K562 (cell line): ENCODE measurements around the gene FGF11. TPM values are rescaled to one million over a fixed set of nuclear protein-coding genes. Genes with fewer than 3 reads are reported as not detected.
A peak's percentile ranks its signal among the peaks of the same experiment; 100 is the strongest.

Experiments
- ATAC-seq: fragments of 200-7000 bp; cut with Tn5 transposase; 3 replicates; pipeline ENCODE4 v1.9.1; 2020; ENCODE audit warnings: moderate library complexity
- BruUV-seq: library from RNA; stranded (reverse); fragments of 400-500 nt; replicated peaks from 2 replicates; lab custom pipeline; 2021; lab: Mats Ljungman, UMichigan
- CTCF ChIA-PET: fragments of 300-600 bp; formaldehyde crosslinking; extraction: SDS; loops from one replicate; lab custom pipeline; 2021; ENCODE audit warnings: low intra/inter-chr PET ratio; lab: Yijun Ruan, JAX
- POLR2A ChIA-PET: fragments of 300-600, 350-650 bp; sonication (Branson Sonifier 250); formaldehyde crosslinking; extraction: SDS; loops from one replicate; lab custom pipeline; 2021; ENCODE audit warnings: antibody characterized with exemption, inconsistent platforms; lab: Yijun Ruan, JAX
- DNase-seq, 4 experiments: peaks; one replicate each; pipeline versions ENCODE4 v3.0.0 to v3.0.0-alpha.2; 2011 to 2018; ENCODE audit warnings: low spot score in 3 of 4, mixed read lengths in 3 of 4; ENCODE audit errors: extremely low read depth in 1 of 4
- FAIRE-seq: peaks from 2 replicates; lab custom pipeline; 2011; peaks lifted over from hg19 to GRCh38; lab: Jason Lieb, UNC
- H2AFZ ChIP-seq: 2 replicates; pipeline ENCODE4 v1.6.0; 2011; ENCODE audit warnings: low read depth, low read length, control low read depth, inconsistent platforms
- H3K27ac ChIP-seq: fragments of 200-600 bp; 3 replicates; pipeline ENCODE4 v1.8.0; 2011; ENCODE audit warnings: low read depth, mild to moderate bottlenecking, control low read depth, inconsistent platforms, low read length, moderate library complexity, mixed read lengths; ENCODE audit errors: extremely low read depth
- H3K27me3 ChIP-seq, 2 experiments: fragments of 300-600 bp in 1 of 2; 2 replicates in 1 of 2; 3 replicates in 1 of 2; pipeline versions ENCODE4 v1.6.0 to v1.8.0; 2011; ENCODE audit warnings: inconsistent platforms in 2 of 2, low read length in 2 of 2, mild to moderate bottlenecking in 1 of 2, mixed read lengths in 1 of 2, moderate library complexity in 1 of 2; ENCODE audit not compliant: control insufficient read depth in 2 of 2, insufficient read depth in 2 of 2
- H3K36me3 ChIP-seq: fragments of 300-600 bp; 3 replicates; pipeline ENCODE4 v1.8.0; 2011; ENCODE audit warnings: mild to moderate bottlenecking, low read length, inconsistent platforms; ENCODE audit not compliant: control insufficient read depth, insufficient read depth
- H3K4me1 ChIP-seq, 2 experiments: fragments of 200-600 bp in 1 of 2; replicated peaks in 1 of 2; 2 replicates in 1 of 2; 3 replicates in 1 of 2; pipeline versions ENCODE4 v1.5.1 to v1.8.0; 2011; ENCODE audit warnings: inconsistent platforms in 2 of 2, low read length in 2 of 2, mild to moderate bottlenecking in 1 of 2, mixed read lengths in 1 of 2, moderate library complexity in 1 of 2; ENCODE audit not compliant: control insufficient read depth in 2 of 2, insufficient read depth in 2 of 2
- H3K4me2 ChIP-seq: 2 replicates; pipeline ENCODE4 v1.6.1; 2011; ENCODE audit warnings: low read length, control low read depth, inconsistent platforms, mixed read lengths; ENCODE audit not compliant: insufficient read depth
- H3K4me3 ChIP-seq: fragments of 200-600 bp; sonication (generic), shearing (Covaris generic); 2 replicates; pipeline ENCODE4 v1.5.1; 2016; ENCODE audit warnings: control low read depth, inconsistent platforms
- H3K79me2 ChIP-seq: fragments of 200-600 bp; 3 replicates; pipeline ENCODE4 v1.8.0; 2011; ENCODE audit warnings: low read length, inconsistent platforms; ENCODE audit not compliant: control insufficient read depth, insufficient read depth
- H3K9ac ChIP-seq, 2 experiments: 2 replicates each; pipeline versions ENCODE4 v1.6.0 to v1.6.1; 2011; ENCODE audit warnings: low read depth in 2 of 2, low read length in 2 of 2, control low read depth in 1 of 2, inconsistent platforms in 1 of 2, mild to moderate bottlenecking in 1 of 2, mixed read lengths in 1 of 2; ENCODE audit not compliant: insufficient read depth in 1 of 2
- H3K9me1 ChIP-seq: one replicate; pipeline ENCODE4 v1.6.0; 2011; ENCODE audit warnings: inconsistent platforms, mild to moderate bottlenecking, low read length, moderate library complexity; ENCODE audit not compliant: control insufficient read depth, insufficient read depth
- H3K9me3 ChIP-seq: replicated peaks from 2 replicates; pipeline ENCODE4 v1.5.1; 2011; ENCODE audit warnings: low read depth, low read length, inconsistent platforms; ENCODE audit not compliant: control insufficient read depth, insufficient read depth
- H4K20me1 ChIP-seq: replicated peaks from 2 replicates; pipeline ENCODE4 v1.6.1; 2011; ENCODE audit warnings: low read length, inconsistent platforms, mixed read lengths; ENCODE audit not compliant: control insufficient read depth, insufficient read depth
- BHLHE40 ChIP-seq: IDR thresholded peaks from 2 replicates; pipeline ENCODE4 v1.6.1; 2011; ENCODE audit warnings: low read length, improper control_type of control experiment
- GABPB1 ChIP-seq: sonication (generic); formaldehyde crosslinking; IDR thresholded peaks from 2 replicates; pipeline ENCODE4 v1.8.0; 2022; ENCODE audit warnings: mild to moderate bottlenecking, missing genetic modification reagents
- JUND ChIP-seq, 2 experiments: IDR thresholded peaks; 2 replicates in 1 of 2; 3 replicates in 1 of 2; pipeline ENCODE4 v1.6.1; 2011; ENCODE audit warnings: borderline replicate concordance in 2 of 2, low read depth in 2 of 2, low read length in 2 of 2, improper control_type of control experiment in 1 of 2, missing biosample characterization in 1 of 2, missing genetic modification characterization in 1 of 2, missing genetic modification reagents in 1 of 2
- MEF2A ChIP-seq: IDR thresholded peaks from 2 replicates; pipeline ENCODE4 v1.6.1; 2011; ENCODE audit warnings: low read depth, mild to moderate bottlenecking, low read length, moderate library complexity; ENCODE audit not compliant: control insufficient read depth
- NCOR1 ChIP-seq: fragments of 450-650 bp; IDR thresholded peaks from 2 replicates; pipeline ENCODE4 v1.6.1; 2016; ENCODE audit warnings: mild to moderate bottlenecking, moderate library complexity
- PHF8 ChIP-seq: fragments of 200-600 bp; sonication (generic); IDR thresholded peaks from 2 replicates; pipeline ENCODE4 v1.6.1; 2012; ENCODE audit warnings: mixed run types, mild to moderate bottlenecking, inconsistent platforms, low read length, moderate library complexity, borderline replicate concordance
- POLR2A ChIP-seq: fragments of 450-650 bp; conservative IDR thresholded peaks from 2 replicates; pipeline ENCODE4 v1.6.1; 2016
- SETDB1 ChIP-seq: IDR thresholded peaks from one replicate; pipeline ENCODE4 v1.6.1; 2012; ENCODE audit warnings: low read length, control low read depth, inconsistent platforms
- SRSF9 ChIP-seq: fragments of 200-400 bp; formaldehyde crosslinking; IDR thresholded peaks from 2 replicates; pipeline ENCODE4 v1.6.1; 2017; ENCODE audit warnings: low read depth, low read length, borderline replicate concordance
- STAG1 ChIP-seq: sonication (generic); formaldehyde crosslinking; IDR thresholded peaks from 2 replicates; pipeline ENCODE4 v1.5.0; 2020; ENCODE audit warnings: missing genetic modification reagents, borderline replicate concordance
- ZNF121 ChIP-seq: sonication (generic); formaldehyde crosslinking; conservative IDR thresholded peaks from 2 replicates; pipeline ENCODE4 v1.8.0; 2022; ENCODE audit warnings: missing genetic modification reagents
- ZNF707 ChIP-seq: fragments of 250-450 bp; sonication (Bioruptor Pico); conservative IDR thresholded peaks from 2 replicates; pipeline ENCODE4 v1.8.0; 2022; ENCODE audit warnings: inconsistent platforms, mild to moderate bottlenecking, moderate library complexity
- WGBS: fragments of 100-300 bp; shearing (Covaris generic); methylation state at CpG from one replicate; pipeline ENCODE4 v1.1.6; 2016; ENCODE audit warnings: low coverage, mixed read lengths; ENCODE audit not compliant: insufficient coverage; ENCODE audit errors: missing lambda C conversion rate; 5-methylcytosine and 5-hydroxymethylcytosine counted together
- in situ Hi-C: fragments of 300-500 bp; cut with MboI; formaldehyde crosslinking; loops from 4 replicates; pipeline ENCODE4 v1.15.0; 2018; ENCODE audit warnings: inconsistent platforms, mixed read lengths
- intact Hi-C: fragments of 100-400 bp; cut with micrococcal nuclease; formaldehyde crosslinking; loops from 2 replicates; pipeline ENCODE4 v1.14.2; 2022
- polyA plus RNA-seq, 8 experiments: library from polyadenylated mRNA; depleted of rRNA in 4 of 8; stranded (reverse) in 5 of 8; unstranded in 3 of 8; fragments of >200 nt; fragmentation: Nextera tagmentation in 2 of 8; fragmentation: Illumina TruSeq in 1 of 8; extraction: Ambion mirVana in 2 of 8; extraction: Trizol in 1 of 8; gene quantifications; 2 replicates each; pipeline versions ENCODE4 v1.2.1 to v1.2.3, GENCODE V29; 2011 to 2014; ENCODE audit warnings: inconsistent platforms in 1 of 8, missing spikeins in 1 of 8
- total RNA-seq, 7 experiments: library from RNA; depleted of rRNA in 6 of 7; stranded (reverse); fragments of >200 nt in 6 of 7; fragmentation: Illumina TruSeq in 2 of 7; extraction: Trizol in 2 of 7; gene quantifications; 2 replicates each; pipeline versions ENCODE4 v1.2.1 to v1.2.3, GENCODE V29; 2011 to 2021; ENCODE audit warnings: low replicate concordance in 1 of 7
- TF ChIP-seq, protein P1 (sequence below): fragments of 450-650 bp; formaldehyde crosslinking; IDR thresholded peaks from 2 replicates; pipeline ENCODE4 v1.4.0; 2020; ENCODE audit warnings: mild to moderate bottlenecking, moderate library complexity
- TF ChIP-seq, protein P2 (sequence below), 3 experiments: fragments of 200-800 bp in 1 of 3; sonication (Bioruptor generic) in 1 of 3; sonication (generic) in 1 of 3; formaldehyde crosslinking in 1 of 3; IDR thresholded peaks; 2 replicates each; pipeline versions ENCODE4 v1.6.1 to v1.8.0; 2016 to 2022; ENCODE audit warnings: mild to moderate bottlenecking in 2 of 3, missing compliant biosample characterization in 2 of 3, missing genetic modification characterization in 2 of 3, missing genetic modification reagents in 1 of 3

The FGF11 gene
- total and polyA plus RNA-seq, 9 of the 15 experiments (the other 6 are each of a cell fraction or from before 2014, with no cell fraction given): 1.2 to 7.5 (median 3.0) TPM

DNA sequence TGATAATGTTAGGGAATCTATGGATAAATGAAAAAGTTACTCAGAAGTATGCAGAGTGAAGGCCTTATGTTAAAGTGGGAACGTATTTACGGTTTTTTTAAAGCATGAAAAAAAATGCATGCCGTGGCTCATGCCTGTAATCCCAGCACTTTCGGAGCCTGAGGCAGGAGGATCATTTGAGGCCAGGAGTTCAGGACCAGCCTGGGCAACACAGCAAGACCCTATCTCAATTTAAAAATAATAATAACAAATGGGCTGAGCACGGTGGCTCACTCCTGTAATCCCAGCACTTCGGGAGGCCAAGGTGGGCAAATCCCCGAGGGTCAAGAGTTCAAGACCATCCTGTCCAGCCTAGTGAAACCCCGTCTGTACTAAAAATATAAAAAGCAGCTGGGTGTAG, 50.8 kb downstream of the FGF11 start:
- in situ Hi-C loops (no loop called here), intact Hi-C loops (no loop called here)
- Histone ChIP-seq H3K36me3 (peaks cover 68% of the 10 kb centered on the region; the same call in 2 of the 3 replicates), H3K27ac (no peak overlapping the region), H3K9ac (no peak overlapping the region), H3K4me3 (no peak overlapping the region), H3K4me2 (no peak overlapping the region), H3K9me1 (no peaks in the 10 kb centered on the region), H4K20me1 (peaks cover 11% of the 10 kb centered on the region; the same call in 1 of the 2 replicates), H3K9me3 (no peaks in the 10 kb centered on the region), H3K79me2 (peaks cover 92% of the 10 kb centered on the region), H3K4me1 (peaks cover 7 to 11% of the 10 kb centered on the region in 2 experiments; a peak in 4 of 5 replicates), H2AFZ (no peak overlapping the region), H3K27me3 (no peaks in the 10 kb centered on the region)
- FAIRE-seq (no peak), DNase-seq (no peak), ATAC-seq (no peak)
- ChIA-PET POLR2A (interaction anchor here (0.6 to 0.9 kb wide), 3 partner anchors 19 to 86 kb away, joined by 3 to 4 read pairs (median 3); partner anchors contain the start of gene TMEM256), CTCF (no interaction called here)
- no peak for TF ChIP-seq POLR2A
- TF ChIP-seq ZNF121 (CRISPR knock-in tag): peak; percentile 54
- WGBS: 83% methylated on average over 8 of the region's 8 CpGs
- no TSS peak for BruUV-seq

DNA sequence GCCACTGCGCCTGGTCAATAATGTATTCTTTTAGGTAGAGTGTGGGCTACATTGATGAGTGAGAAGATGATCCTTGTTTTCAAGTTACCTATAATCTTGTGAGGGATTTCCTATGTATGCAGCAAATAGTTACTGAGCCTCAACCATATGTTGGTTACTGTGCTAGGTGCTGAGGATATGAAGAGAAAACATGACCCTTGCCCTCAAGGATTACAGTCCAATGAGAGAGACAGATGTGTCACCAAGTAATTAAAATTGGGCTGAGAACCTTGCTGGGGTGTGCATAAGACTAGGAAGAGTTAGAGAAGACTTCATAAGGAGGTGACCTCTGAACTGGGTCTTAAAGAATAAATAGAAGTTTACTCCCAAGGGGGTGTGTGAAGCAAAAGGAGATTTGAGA, 52.3 kb downstream of the FGF11 start:
- FAIRE-seq (no peak), ATAC-seq (no peak), DNase-seq (no peak)
- in situ Hi-C loops: no loop called here
- peaks cover 77% of the 10 kb centered on the region for H3K36me3 ChIP-seq
- intact Hi-C loops: no loop called here
- H3K4me2 ChIP-seq: no peak overlapping the region
- no peak overlapping the region for H3K4me3 ChIP-seq
- H3K9me3 ChIP-seq: no peaks in the 10 kb centered on the region
- CTCF ChIA-PET: no interaction called here
- WGBS: 86% methylated on average over 1 of the region's 1 CpG
- no peaks in the 10 kb centered on the region for H3K9me1 ChIP-seq
- peaks cover 7 to 8% of the 10 kb centered on the region in 2 experiments; a peak in 4 of 5 replicates for H3K4me1 ChIP-seq
- H3K27ac ChIP-seq: no peak overlapping the region
- peaks cover 16% of the 10 kb centered on the region; the same call in 1 of the 2 replicates for H4K20me1 ChIP-seq
- POLR2A ChIA-PET: no interaction called here
- no peak overlapping the region for H2AFZ ChIP-seq
- peaks cover 85% of the 10 kb centered on the region for H3K79me2 ChIP-seq
- BruUV-seq: no TSS peak
- H3K27me3 ChIP-seq: no peaks in the 10 kb centered on the region
- no peak overlapping the region for H3K9ac ChIP-seq
- TF ChIP-seq, protein P1, sequence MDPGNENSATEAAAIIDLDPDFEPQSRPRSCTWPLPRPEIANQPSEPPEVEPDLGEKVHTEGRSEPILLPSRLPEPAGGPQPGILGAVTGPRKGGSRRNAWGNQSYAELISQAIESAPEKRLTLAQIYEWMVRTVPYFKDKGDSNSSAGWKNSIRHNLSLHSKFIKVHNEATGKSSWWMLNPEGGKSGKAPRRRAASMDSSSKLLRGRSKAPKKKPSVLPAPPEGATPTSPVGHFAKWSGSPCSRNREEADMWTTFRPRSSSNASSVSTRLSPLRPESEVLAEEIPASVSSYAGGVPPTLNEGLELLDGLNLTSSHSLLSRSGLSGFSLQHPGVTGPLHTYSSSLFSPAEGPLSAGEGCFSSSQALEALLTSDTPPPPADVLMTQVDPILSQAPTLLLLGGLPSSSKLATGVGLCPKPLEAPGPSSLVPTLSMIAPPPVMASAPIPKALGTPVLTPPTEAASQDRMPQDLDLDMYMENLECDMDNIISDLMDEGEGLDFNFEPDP: no peak
- TF ChIP-seq GABPB1 (CRISPR knock-in tag) (no peak), SRSF9 (no peak), STAG1 (CRISPR knock-in tag) (no peak), SETDB1 (no peak), PHF8 (no peak), NCOR1 (no peak), MEF2A (no peak), ZNF707 (no peak), BHLHE40 (no peak), JUND (IDR thresholded peaks at IDR 0.05; ENCODE audit: borderline replicate concordance, low read depth, low read length) (no peak), JUND (tag; IDR thresholded peaks at IDR 0.05; ENCODE audit: borderline replicate concordance, low read depth, low read length) (no peak)
- TF ChIP-seq, protein P2, sequence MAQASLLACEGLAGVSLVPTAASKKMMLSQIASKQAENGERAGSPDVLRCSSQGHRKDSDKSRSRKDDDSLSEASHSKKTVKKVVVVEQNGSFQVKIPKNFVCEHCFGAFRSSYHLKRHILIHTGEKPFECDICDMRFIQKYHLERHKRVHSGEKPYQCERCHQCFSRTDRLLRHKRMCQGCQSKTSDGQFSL (CRISPR knock-in tag; IDR thresholded peaks at IDR 0.05): no peak
- TF ChIP-seq, protein P2 (tag; IDR thresholded peaks at IDR 0.05): no peak
